Renal cortex interstitium (tissue), 11 donors: Measurements from ENCODE around the gene TSNAX. TPM values are rescaled to one million over a fixed set of nuclear protein-coding genes. Genes with fewer than 3 reads are reported as not detected.
"Not testable (repeated sequence)": the region's sequence is repeated elsewhere in the genome, so short reads cannot be mapped to it uniquely, and the experiment has no call there.

Source experiments
- DNase-seq, 11 donors: peaks; one replicate each; pipeline ENCODE4 v3.0.0-alpha.2; 2013; ENCODE audit warnings: low read depth in 9 of 11, low spot score in 4 of 11; ENCODE audit errors: extremely low read depth in 1 of 11
- polyA plus RNA-seq, 3 donors: library from polyadenylated mRNA; unstranded; fragments of 120-200 nt; gene quantifications; one replicate each; pipeline ENCODE4 v1.2.1, GENCODE V29; 2013; ENCODE audit not compliant: insufficient read length in 3 of 3

Gene TSNAX
- polyA plus RNA-seq, 3 donors = 54.3 to 71.0 (median 59.2) TPM

- DNase-seq = no peak
Observed at GRCh38 chr1:231546693-231547092, 18.2 kb downstream of the TSNAX start.

DNA sequence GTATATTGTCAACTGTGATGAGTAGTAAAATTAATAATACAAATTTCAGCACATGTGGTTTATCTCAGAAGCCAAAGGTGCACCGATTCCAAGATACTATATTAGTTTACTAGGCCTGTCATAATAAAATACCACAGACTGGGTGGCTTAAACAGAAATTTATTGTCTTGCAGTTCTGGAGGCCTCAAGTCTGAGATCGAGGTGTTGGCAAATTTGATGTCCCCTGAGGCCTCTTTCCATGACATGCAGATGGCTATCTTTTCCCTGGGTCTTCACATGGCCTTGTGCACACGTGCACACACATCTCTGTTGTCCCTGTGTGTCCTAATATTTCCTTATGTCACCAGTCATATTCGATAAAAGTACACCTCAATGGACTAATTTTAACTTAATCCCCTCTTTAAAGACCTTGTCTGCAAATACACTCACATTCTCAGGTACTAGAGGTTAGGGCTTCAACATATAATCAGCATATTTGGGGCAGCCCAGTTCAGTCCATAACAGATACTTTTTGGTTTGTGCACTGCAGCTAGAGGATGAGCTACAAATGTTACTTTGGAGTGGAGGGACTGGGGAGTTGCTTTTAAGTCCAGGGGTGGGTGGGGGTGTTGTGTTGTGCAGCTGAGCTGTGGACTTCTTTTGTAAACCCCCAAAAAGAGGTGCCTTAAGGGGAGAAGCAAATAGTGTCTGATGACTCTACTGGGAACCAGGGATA, 21.4 kb downstream of the TSNAX start:
- DNase-seq = no peak

- DNase-seq = no peak
Observed at GRCh38 chr1:231550448-231550781, 21.9 kb downstream of the TSNAX start.

GRCh38 chr1:231553320-231553719, 24.9 kb downstream of the TSNAX start:
- no peak for DNase-seq

DNA sequence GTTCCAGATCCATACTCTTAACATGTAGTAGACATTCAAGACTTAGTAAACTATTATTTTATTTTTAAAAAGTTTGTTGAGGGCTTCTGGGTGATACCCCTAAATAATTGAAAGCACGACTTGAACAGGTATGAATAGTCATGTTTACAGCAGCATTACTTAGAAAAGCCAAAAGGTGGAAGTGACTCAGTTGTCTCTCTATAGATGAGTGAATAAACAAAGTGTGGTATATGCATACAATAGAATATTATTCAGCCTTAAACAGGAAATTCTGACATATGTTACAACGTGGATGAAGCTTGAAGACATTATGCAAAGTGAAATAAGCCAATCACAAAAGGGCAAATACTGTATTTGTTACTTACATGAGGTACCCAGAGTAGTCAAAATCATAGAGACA, 26.5 kb downstream of the TSNAX start:
- no peak for DNase-seq

DNA sequence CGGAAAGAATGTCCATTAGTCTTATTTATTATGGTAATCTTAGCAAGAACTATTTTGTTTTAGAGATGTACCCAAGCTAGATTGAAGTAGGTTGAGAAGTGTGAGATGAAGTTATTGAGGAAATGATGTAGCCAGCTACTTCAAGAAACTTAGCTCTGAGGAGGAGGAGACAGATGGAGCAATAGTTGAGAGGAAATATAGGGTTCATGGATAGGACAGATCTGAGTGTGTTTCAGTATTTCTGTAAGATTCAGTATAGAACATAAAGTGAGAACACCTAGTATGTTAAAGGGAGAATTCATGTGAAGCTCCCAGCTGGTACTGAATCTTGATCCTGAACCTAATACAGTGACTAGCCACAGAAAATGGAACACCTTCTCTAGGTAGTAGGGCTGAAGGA, 28.9 kb downstream of the TSNAX start:
- DNase-seq = no peak

GRCh38 chr1:231557898-231558707, 29.6 kb downstream of the TSNAX start:
- DNase-seq = no peak

GRCh38 chr1:231558708-231559185, 30.3 kb downstream of the TSNAX start:
- DNase-seq = no peak

DNA sequence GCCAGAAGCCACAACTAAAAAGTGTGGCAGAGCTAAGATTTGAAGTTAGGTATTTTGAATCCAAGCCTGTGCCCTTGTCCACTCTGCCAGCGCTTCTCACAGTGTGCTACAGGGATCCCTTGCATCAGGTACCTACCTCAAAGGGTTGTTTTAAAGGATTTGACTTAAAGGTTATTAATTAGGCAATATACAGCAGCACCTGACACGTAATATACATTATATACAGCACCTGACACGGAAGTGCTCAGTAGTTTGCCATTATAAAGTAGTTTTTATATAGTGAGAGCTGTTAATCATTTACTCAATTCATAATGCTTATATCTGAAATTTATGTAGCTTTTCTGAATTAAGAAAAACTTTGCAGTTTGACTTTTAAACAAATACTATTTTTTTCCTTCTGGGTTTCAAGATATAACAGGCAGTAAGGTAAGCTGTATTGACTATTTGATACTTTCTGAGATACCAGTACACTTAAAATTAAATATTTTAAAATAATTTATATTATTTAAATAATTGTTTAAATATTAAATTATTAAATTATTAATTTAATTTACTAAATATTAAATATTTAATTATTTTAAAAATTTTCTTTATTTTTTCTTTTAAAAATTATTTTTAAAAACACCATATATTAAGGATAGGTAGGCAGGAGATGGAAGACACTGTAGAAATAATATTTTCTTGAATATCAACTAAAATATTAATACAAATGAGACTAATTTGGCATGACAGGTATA, 33.3 kb downstream of the TSNAX start:
- no peak for DNase-seq

GRCh38 chr1:231563247-231563646, 34.8 kb downstream of the TSNAX start:
- no peak for DNase-seq

DNA sequence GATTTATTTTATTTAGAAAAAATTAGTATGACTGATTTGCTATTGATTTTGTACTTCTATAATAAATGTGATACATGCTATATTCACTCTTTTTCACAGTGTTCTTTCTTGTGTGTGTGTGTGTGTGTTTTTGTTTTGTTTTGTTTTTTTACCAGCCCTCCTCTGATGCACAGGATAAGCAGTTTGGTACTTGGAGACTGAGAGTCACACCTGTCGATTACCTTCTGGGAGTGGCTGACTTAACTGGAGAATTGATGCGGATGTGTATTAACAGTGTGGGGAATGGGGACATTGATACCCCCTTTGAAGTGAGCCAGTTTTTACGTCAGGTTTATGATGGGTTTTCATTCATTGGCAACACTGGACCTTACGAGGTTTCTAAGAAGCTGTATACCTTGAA, 35.9 kb downstream of the TSNAX start:
- no peak for DNase-seq

GRCh38 chr1:231566496-231566895, 38.0 kb downstream of the TSNAX start:
- DNase-seq = no peak

DNA sequence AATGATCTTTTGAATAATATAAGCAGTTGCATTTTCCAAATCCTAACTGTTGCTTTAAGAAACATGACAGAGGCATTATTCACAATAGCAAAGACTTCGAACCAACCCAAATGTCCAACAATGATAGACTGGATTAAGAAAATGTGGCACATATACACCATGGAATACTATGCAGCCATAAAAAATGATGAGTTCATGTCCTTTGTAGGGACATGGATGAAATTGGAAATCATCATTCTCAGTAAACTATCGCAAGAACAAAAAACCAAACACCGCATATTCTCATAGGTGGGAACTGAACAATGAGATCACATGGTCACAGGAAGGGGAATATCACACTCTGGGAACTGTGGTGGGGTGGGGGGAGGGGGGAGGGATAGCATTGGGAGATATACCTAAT, 41.8 kb downstream of the TSNAX start:
- DNase-seq = not testable (repeated sequence)

- no peak for DNase-seq
Observed at GRCh38 chr1:231571904-231572303, 43.4 kb downstream of the TSNAX start.

DNA sequence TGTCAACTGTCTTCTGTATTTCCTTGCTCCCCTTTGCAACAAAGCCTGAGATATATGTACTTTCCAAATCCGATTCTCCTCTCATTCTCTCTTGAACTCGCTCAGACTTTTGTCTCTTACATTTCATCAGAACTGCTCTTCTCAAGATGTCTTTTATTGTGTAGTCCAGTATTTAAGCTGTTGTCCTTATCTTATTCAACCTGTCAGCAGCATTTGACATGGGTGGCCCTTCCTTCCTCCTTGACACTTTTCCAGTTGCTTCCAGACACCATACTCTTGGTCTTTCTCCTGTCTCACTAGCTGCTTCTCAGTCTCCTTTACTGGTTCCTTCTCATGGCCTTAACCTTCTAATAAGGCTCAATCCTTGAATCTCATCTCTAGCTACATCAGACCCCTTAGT, 47.0 kb downstream of the TSNAX start:
- DNase-seq = no peak

- no peak for DNase-seq
Observed at GRCh38 chr1:231576804-231577718, 48.6 kb downstream of the TSNAX start.

- DNase-seq = no peak
Observed at GRCh38 chr1:231580874-231581273, 52.4 kb downstream of the TSNAX start.

GRCh38 chr1:231581859-231582258, 53.4 kb downstream of the TSNAX start:
- DNase-seq = no peak

- DNase-seq = no peak
Observed at GRCh38 chr1:231583376-231583775, 54.9 kb downstream of the TSNAX start.
